Breast epithelium (tissue), 4 donors: ENCODE measurements around the gene CYB5D1. TPM values are rescaled to one million over a fixed set of nuclear protein-coding genes. Genes with fewer than 3 reads are reported as not detected.

ENCODE experiments used
- DNase-seq, 2 donors: peaks; one replicate each; pipeline ENCODE4 v3.0.0-alpha.2; 2019; ENCODE audit warnings: low spot score in 2 of 2
- H3K27ac ChIP-seq, 2 donors: fragments of 200-600 bp; sonication (generic) in 1 of 2; one replicate each; pipeline ENCODE4 v1.5.1; 2016 to 2019; ENCODE audit warnings: mild to moderate bottlenecking in 1 of 2
- H3K27me3 ChIP-seq, 2 donors: fragments of 200-600 bp; sonication (generic) in 1 of 2; one replicate each; pipeline versions ENCODE4 v1.5.1 to v1.6.0; 2017 to 2019; ENCODE audit warnings: control low read depth in 1 of 2, mild to moderate bottlenecking in 1 of 2
- H3K36me3 ChIP-seq: fragments of 200-600 bp; one replicate; pipeline ENCODE4 v1.5.1; 2019
- H3K4me1 ChIP-seq, 2 donors: fragments of 200-600 bp; sonication (generic); one replicate each; pipeline ENCODE4 v1.5.1; 2016 to 2019; ENCODE audit warnings: control low read depth in 1 of 2
- H3K4me3 ChIP-seq, 3 donors: fragments of 200-600 bp; sonication (generic); 1 replicate in 2 of 3; 2 replicates in 1 of 3; pipeline ENCODE4 v1.5.1; 2016 to 2019; ENCODE audit warnings: mild to moderate bottlenecking in 3 of 3, moderate library complexity in 2 of 3
- H3K9me3 ChIP-seq, 2 donors: fragments of 200-600 bp; sonication (generic) in 1 of 2; one replicate each; pipeline ENCODE4 v1.5.1; 2016 to 2019; ENCODE audit warnings: control low read depth in 1 of 2
- CTCF ChIP-seq, 3 donors: fragments of 450-650 bp; IDR thresholded peaks; one replicate each; pipeline ENCODE4 v1.5.1; 2016 to 2017; ENCODE audit warnings: antibody characterized with exemption in 3 of 3, mild to moderate bottlenecking in 3 of 3, moderate library complexity in 3 of 3
- POLR2A ChIP-seq: fragments of 450-650 bp; IDR thresholded peaks from one replicate; pipeline ENCODE4 v1.6.1; 2016; ENCODE audit warnings: antibody characterized with exemption, mild to moderate bottlenecking, moderate library complexity
- POLR2AphosphoS5 ChIP-seq, 3 donors: sonication (generic); formaldehyde crosslinking; IDR thresholded peaks; one replicate each; pipeline ENCODE4 v1.6.1; 2017; ENCODE audit warnings: antibody characterized with exemption in 3 of 3
- intact Hi-C: fragments of 100-400 bp; cut with DNase I; formaldehyde crosslinking; loops from one replicate; pipeline ENCODE4 v1.15.1; 2023; ENCODE audit warnings: low total_unique reads
- total RNA-seq, 3 donors: library from RNA; depleted of rRNA; stranded (reverse); fragments of >200 nt; gene quantifications; one replicate each; pipeline ENCODE4 v1.1.0, GENCODE V29; 2016

The CYB5D1 gene
- total RNA-seq, 3 donors from 2014 or later = 8.2 to 20.5 (median 13.4) TPM

GRCh38 chr17:7910711-7911110, 52.9 kb downstream of the CYB5D1 start:
- no peak for DNase-seq
- intact Hi-C loops = loop anchor here (10.0 kb wide), 1 partner anchor 46 kb away; no protein-coding TSS in a partner anchor
- H3K36me3 ChIP-seq = peaks cover 6% of the 10 kb centered on the region
- H3K4me1 ChIP-seq = peaks cover 0 to 5% of the 10 kb centered on the region in 2 donors
- no peak overlapping the region for H3K27ac ChIP-seq
- H3K4me3 ChIP-seq = no peak overlapping the region
- no peaks in the 10 kb centered on the region for H3K27me3 ChIP-seq
- H3K9me3 ChIP-seq = no peaks in the 10 kb centered on the region
- TF ChIP-seq CTCF (IDR thresholded peaks at IDR 0.05) = no peak
- no peak for TF ChIP-seq POLR2AphosphoS5 (IDR thresholded peaks at IDR 0.05)
- TF ChIP-seq POLR2A = no peak

- TF ChIP-seq POLR2AphosphoS5 (IDR thresholded peaks at IDR 0.05) (no peak), POLR2A (no peak), CTCF (IDR thresholded peaks at IDR 0.05) (no peak)
- no peaks in the 10 kb centered on the region for H3K9me3 ChIP-seq
- intact Hi-C loops = loop anchor here (10.0 kb wide), 1 partner anchor 46 kb away; no protein-coding TSS in a partner anchor
- H3K36me3 ChIP-seq = peaks cover 6% of the 10 kb centered on the region
- no peaks in the 10 kb centered on the region for H3K27me3 ChIP-seq
- H3K27ac ChIP-seq = no peak overlapping the region
- H3K4me3 ChIP-seq = no peak overlapping the region
- H3K4me1 ChIP-seq = peaks cover 0 to 5% of the 10 kb centered on the region in 2 donors
- no peak for DNase-seq
Observed at GRCh38 chr17:7911116-7911515, 53.3 kb downstream of the CYB5D1 start.

Other genes starting within 250 kb of the CYB5D1 start
- gene FXR2, start 243.1 kb upstream of the CYB5D1 start, total RNA-seq = 10 to 100 TPM; 22.8 to 33.9 (median 25.6) TPM
- 10 to 100 TPM; 52.5 to 78.4 (median 62.9) TPM for gene SAT2, start 230.2 kb upstream of the CYB5D1 start, total RNA-seq
- under 1 TPM in 1 of 3 donors, not detected in 2; 0.16 TPM for gene SHBG, start 227.9 kb upstream of the CYB5D1 start, total RNA-seq
- 1 to 10 TPM in 1 of 3 donors, under 1 TPM in 2; 0.16 to 1.2 (median 0.98) TPM for gene ATP1B2, start 207.1 kb upstream of the CYB5D1 start, total RNA-seq
- gene TP53, start 170.5 kb upstream of the CYB5D1 start, total RNA-seq = 10 to 100 TPM; 23.9 to 31.9 (median 24.2) TPM
- gene WRAP53, start 169.5 kb upstream of the CYB5D1 start, total RNA-seq = 1 to 10 TPM; 3.6 to 5.4 (median 4.2) TPM
- 1 to 10 TPM in 2 of 3 donors, under 1 TPM in 1; 0.48 to 5.7 (median 3.3) TPM for gene EFNB3, start 152.8 kb upstream of the CYB5D1 start, total RNA-seq
- 1 to 10 TPM in 1 of 3 donors, under 1 TPM in 2; 0.16 to 1.5 (median 0.98) TPM for gene DNAH2, start 140.3 kb upstream of the CYB5D1 start, total RNA-seq
- 10 to 100 TPM in 2 of 3 donors, 1 to 10 TPM in 1; 6.4 to 89.7 (median 10.5) TPM for gene KDM6B, start 23.8 kb upstream of the CYB5D1 start, total RNA-seq
- gene TMEM88, start 2.9 kb upstream of the CYB5D1 start, total RNA-seq = 10 to 100 TPM in 1 of 3 donors, 1 to 10 TPM in 2; 4.8 to 21.0 (median 5.7) TPM
- gene NAA38, start 444 bp upstream of the CYB5D1 start, total RNA-seq = 10 to 100 TPM; 84.7 to 92.4 (median 89.9) TPM
- gene CHD3, start 30.8 kb downstream of the CYB5D1 start, total RNA-seq = 10 to 100 TPM; 47.5 to 99.0 (median 90.0) TPM
- 10 to 100 TPM in 1 of 3 donors, 1 to 10 TPM in 2; 4.6 to 19.5 (median 8.6) TPM for gene RNF227, start 58.3 kb downstream of the CYB5D1 start, total RNA-seq
- 1 to 10 TPM in 2 of 3 donors, under 1 TPM in 1; 0.48 to 1.5 (median 1.3) TPM for gene KCNAB3, start 71.9 kb downstream of the CYB5D1 start, total RNA-seq
- gene TRAPPC1, start 73.9 kb downstream of the CYB5D1 start, total RNA-seq = 10 to 100 TPM; 24.9 to 38.9 (median 37.7) TPM
- gene CNTROB, start 74.2 kb downstream of the CYB5D1 start, total RNA-seq = 10 to 100 TPM; 17.0 to 27.2 (median 23.9) TPM
- under 1 TPM in 1 of 3 donors, not detected in 2; 0.15 TPM for gene GUCY2D, start 144.6 kb downstream of the CYB5D1 start, total RNA-seq
- gene ALOX15B, start 181.1 kb downstream of the CYB5D1 start, total RNA-seq = 10 to 100 TPM in 2 of 3 donors, 1 to 10 TPM in 1; 3.3 to 38.3 (median 12.3) TPM
- gene ALOX12B, start 229.7 kb downstream of the CYB5D1 start, total RNA-seq = not detected